IPS-18a (cell line): Measurements from ENCODE around the gene MPPED1.

ENCODE experiments used
- H3K27ac ChIP-seq: one replicate; pipeline ENCODE4 v1.5.1; 2013; ENCODE audit warnings: low read length
- H3K27me3 ChIP-seq: one replicate; pipeline ENCODE4 v1.6.1; 2013; ENCODE audit warnings: mild to moderate bottlenecking, low read length; ENCODE audit not compliant: control insufficient read depth, insufficient read depth
- H3K36me3 ChIP-seq: one replicate; pipeline ENCODE4 v1.6.1; 2013; ENCODE audit warnings: low read depth, low read length; ENCODE audit not compliant: control insufficient read depth
- H3K4me1 ChIP-seq: one replicate; pipeline ENCODE4 v1.6.1; 2013; ENCODE audit warnings: low read depth, low read length; ENCODE audit not compliant: control insufficient read depth
- H3K4me3 ChIP-seq: one replicate; pipeline ENCODE4 v1.5.1; 2013; ENCODE audit warnings: low read length
- H3K9ac ChIP-seq: one replicate; pipeline ENCODE4 v1.6.1; 2013; ENCODE audit warnings: mild to moderate bottlenecking, low read length, moderate library complexity
- H3K9me3 ChIP-seq: one replicate; pipeline ENCODE4 v1.6.1; 2013; ENCODE audit warnings: low read depth, low read length; ENCODE audit not compliant: control insufficient read depth

MPPED1 gene

DNA sequence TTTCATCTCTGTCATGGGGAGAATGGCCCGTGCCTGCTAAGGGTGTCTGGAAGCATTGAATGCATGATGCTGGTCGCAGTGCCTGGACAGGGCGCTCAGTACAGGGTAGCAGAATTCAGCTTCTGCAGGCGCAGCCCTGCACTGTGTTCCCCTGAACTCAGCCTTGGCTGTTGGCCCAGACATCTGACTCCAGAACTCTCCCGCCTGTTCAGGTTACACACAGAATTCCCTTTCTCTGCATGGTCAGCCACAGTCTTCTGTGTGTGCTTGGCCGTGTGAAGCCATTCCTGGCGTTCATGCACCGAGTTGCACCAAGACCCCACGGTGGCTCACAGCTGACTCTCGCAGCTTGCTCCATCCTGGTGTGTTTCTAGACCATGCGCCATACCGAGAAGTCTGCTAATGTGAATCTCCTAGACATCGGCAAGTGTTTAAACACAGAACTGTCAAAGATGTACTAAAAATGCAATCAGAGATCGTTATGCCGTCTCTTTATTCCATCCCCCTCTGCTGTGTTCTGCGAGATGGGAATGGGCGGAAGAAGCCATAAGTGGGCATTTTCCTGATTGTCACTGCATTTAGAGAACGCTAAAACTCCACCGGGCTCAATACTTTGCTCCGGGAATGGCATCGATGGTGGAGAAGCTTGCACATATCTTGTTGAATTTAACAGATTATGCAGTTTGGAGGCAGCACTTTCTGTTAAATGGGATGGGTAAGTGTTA lies 55.6 kb downstream of the MPPED1 start:
- H3K4me3 ChIP-seq = no peak overlapping the region
- no peaks in the 10 kb centered on the region for H3K36me3 ChIP-seq
- no peak overlapping the region for H3K27ac ChIP-seq
- H3K9me3 ChIP-seq = no peaks in the 10 kb centered on the region
- H3K9ac ChIP-seq = no peak overlapping the region
- H3K4me1 ChIP-seq = no peaks in the 10 kb centered on the region
- H3K27me3 ChIP-seq = no peaks in the 10 kb centered on the region

- H3K9ac ChIP-seq = no peak overlapping the region
These were observed 58.4 kb downstream of the MPPED1 start for GRCh38 chr22:43470253-43470652.

GRCh38 chr22:43470941-43471585 lies 59.2 kb downstream of the MPPED1 start:
- H3K9ac ChIP-seq = no peak overlapping the region
- H3K9me3 ChIP-seq = no peaks in the 10 kb centered on the region
- no peaks in the 10 kb centered on the region for H3K4me1 ChIP-seq
- H3K27me3 ChIP-seq = no peaks in the 10 kb centered on the region
- H3K36me3 ChIP-seq = no peaks in the 10 kb centered on the region
- no peak overlapping the region for H3K27ac ChIP-seq
- no peak overlapping the region for H3K4me3 ChIP-seq

More at GRCh38 chr22:43470253-43470652, 58.4 kb downstream of the MPPED1 start:
- Histone ChIP-seq H3K27me3 (no peaks in the 10 kb centered on the region), H3K4me1 (no peaks in the 10 kb centered on the region), H3K27ac (no peak overlapping the region), H3K4me3 (no peak overlapping the region), H3K36me3 (no peaks in the 10 kb centered on the region), H3K9me3 (no peaks in the 10 kb centered on the region)

- H3K9ac ChIP-seq = no peak overlapping the region
- H3K9me3 ChIP-seq = no peaks in the 10 kb centered on the region
- H3K4me1 ChIP-seq = no peaks in the 10 kb centered on the region
- H3K4me3 ChIP-seq = no peak overlapping the region
- no peaks in the 10 kb centered on the region for H3K36me3 ChIP-seq
- H3K27me3 ChIP-seq = no peaks in the 10 kb centered on the region
- H3K27ac ChIP-seq = no peak overlapping the region
These were observed 59.9 kb downstream of the MPPED1 start for GRCh38 chr22:43471606-43472135.

DNA sequence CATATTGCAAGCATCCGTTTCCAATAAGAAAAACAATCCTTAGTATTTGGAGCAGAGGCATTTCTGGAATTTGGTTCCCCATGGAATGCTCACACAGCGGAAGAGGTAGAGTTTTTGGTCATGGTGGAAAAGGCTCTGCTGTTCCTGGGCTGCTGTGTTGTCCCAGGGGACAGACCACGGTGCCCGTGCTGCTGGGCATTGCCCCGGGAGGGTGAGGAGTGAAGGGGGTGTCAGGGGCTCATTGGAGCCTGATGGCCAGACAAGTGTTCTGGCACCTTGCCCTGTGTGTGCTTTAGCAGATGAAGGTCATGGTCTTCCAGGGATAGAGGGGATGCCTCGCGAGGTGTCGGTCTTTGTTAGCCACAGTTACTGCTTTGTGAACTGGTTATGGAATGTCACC lies 61.2 kb downstream of the MPPED1 start:
- H3K27me3 ChIP-seq = no peaks in the 10 kb centered on the region
- H3K4me1 ChIP-seq = no peaks in the 10 kb centered on the region
- no peaks in the 10 kb centered on the region for H3K36me3 ChIP-seq
- H3K9ac ChIP-seq = no peak overlapping the region
- no peaks in the 10 kb centered on the region for H3K9me3 ChIP-seq
- no peak overlapping the region for H3K27ac ChIP-seq
- H3K4me3 ChIP-seq = no peak overlapping the region

DNA sequence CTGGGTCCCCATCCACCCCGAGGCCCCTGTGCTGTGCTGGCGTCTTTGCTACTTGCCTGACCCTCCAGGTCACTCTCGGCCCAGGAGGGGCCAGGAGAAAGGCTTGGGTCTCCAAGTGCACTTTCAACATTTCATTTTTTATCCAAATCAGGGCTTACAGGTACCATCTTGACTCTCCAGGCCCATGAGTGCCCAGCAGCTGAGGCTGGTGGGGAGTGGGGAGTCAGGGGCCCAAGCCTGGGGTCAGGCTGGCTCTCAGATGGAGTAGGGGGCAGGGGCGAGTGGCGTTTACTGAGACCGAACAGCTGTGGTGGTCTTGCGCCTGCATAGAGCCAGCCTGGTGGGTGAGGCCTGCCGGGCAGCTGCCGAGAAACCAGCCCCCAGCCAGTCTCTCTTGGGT lies 61.6 kb downstream of the MPPED1 start:
- H3K9ac ChIP-seq = no peak overlapping the region
- H3K36me3 ChIP-seq = no peaks in the 10 kb centered on the region
- no peaks in the 10 kb centered on the region for H3K4me1 ChIP-seq
- H3K9me3 ChIP-seq = no peaks in the 10 kb centered on the region
- no peak overlapping the region for H3K4me3 ChIP-seq
- H3K27ac ChIP-seq = no peak overlapping the region
- no peaks in the 10 kb centered on the region for H3K27me3 ChIP-seq

DNA sequence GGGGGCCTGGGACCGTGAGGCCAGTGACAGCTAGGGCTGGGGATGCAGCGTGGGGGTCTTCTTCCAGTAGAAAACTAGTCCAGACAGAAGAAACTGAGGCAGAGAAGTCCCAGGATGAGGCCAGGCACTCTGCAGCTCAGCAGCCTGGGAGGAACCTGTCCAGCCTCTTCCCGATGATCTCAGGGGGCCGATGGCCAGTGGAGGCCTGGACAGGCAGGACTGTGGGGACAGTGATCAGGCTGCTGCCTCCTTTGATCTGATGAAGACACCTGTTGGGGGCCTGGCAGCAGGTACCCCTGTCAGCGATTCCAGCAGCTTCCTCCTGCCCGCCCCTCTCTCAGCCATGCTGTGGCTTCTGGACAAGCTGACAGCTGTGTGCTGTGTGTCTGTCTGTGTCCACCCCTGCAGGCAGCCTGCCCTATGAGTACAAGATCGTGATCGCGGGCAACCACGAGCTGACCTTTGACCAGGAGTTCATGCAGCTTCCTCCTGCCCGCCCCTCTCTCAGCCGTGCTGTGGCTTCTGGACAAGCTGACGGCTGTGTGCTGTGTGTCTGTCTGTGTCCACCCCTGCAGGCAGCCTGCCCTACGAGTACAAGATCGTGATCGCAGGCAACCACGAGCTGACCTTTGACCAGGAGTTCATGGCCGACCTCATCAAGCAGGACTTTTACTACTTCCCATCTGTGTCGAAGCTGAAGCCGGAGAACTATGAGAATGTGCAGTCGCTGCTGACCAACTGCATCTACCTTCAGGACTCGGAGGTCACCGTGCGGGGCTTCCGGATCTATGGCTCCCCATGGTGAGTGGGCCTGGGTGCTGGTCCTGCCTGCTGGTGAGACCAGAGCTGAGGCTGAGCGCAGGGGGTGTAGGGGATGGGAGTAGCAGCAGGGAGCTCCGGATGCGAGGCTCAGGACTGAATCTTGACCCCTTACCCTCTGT lies 62.6 kb downstream of the MPPED1 start:
- Histone ChIP-seq H3K27ac (no peak overlapping the region), H3K9ac (no peak overlapping the region), H3K4me3 (no peak overlapping the region), H3K4me1 (no peaks in the 10 kb centered on the region), H3K9me3 (no peaks in the 10 kb centered on the region), H3K36me3 (no peaks in the 10 kb centered on the region), H3K27me3 (no peaks in the 10 kb centered on the region)

DNA sequence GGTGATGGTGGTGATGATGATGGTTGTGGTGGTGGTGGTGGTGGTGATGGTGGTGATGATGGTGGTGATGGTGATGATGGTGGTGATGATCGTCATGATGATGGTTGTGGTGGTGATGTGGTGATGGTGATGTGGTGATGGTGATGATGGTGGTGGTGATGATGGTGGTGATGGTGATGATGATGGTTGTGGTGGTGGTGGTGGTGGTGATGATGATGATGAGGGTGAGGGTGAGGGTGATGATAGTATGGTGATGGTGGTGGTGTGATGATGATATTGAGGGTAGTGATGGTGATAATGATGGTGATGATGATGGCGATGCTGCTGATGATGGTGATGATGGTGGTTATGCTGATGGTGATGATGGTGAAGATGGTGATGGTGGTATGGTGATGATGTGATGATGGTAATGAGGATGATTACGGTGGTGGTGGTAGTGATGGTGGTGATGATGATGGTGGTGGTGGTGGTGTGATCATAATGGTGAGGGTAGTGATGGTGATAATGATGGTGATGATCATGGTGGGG lies 63.8 kb downstream of the MPPED1 start:
- Histone ChIP-seq H3K9me3 (no peaks in the 10 kb centered on the region), H3K4me1 (no peaks in the 10 kb centered on the region), H3K36me3 (no peaks in the 10 kb centered on the region), H3K9ac (no peak overlapping the region), H3K27ac (no peak overlapping the region), H3K27me3 (no peaks in the 10 kb centered on the region), H3K4me3 (no peak overlapping the region)

- H3K9me3 ChIP-seq = no peaks in the 10 kb centered on the region
- no peak overlapping the region for H3K4me3 ChIP-seq
- H3K36me3 ChIP-seq = no peaks in the 10 kb centered on the region
- H3K4me1 ChIP-seq = no peaks in the 10 kb centered on the region
- H3K9ac ChIP-seq = no peak overlapping the region
- no peak overlapping the region for H3K27ac ChIP-seq
- H3K27me3 ChIP-seq = no peaks in the 10 kb centered on the region
These were observed 64.5 kb downstream of the MPPED1 start for GRCh38 chr22:43476341-43476740.

GRCh38 chr22:43476751-43477725 lies 65.2 kb downstream of the MPPED1 start:
- H3K4me3 ChIP-seq = no peak overlapping the region
- H3K9ac ChIP-seq = no peak overlapping the region
- no peak overlapping the region for H3K27ac ChIP-seq
- H3K36me3 ChIP-seq = no peaks in the 10 kb centered on the region
- H3K9me3 ChIP-seq = no peaks in the 10 kb centered on the region
- no peaks in the 10 kb centered on the region for H3K27me3 ChIP-seq
- H3K4me1 ChIP-seq = no peaks in the 10 kb centered on the region
